ENCODE results near the gene SBNO2.
"Not testable (repeated sequence)": the region's sequence is repeated elsewhere in the genome, so short reads cannot be mapped to it uniquely, and the experiment has no call there.

SBNO2 gene

GRCh38 chr19:1200614-1201013 lies 26.5 kb upstream of the SBNO2 start:
- H3K9ac ChIP-seq (ENCODE audit: low read depth, low read length); H3K27me3 ChIP-seq (ENCODE audit: control insufficient read depth, insufficient read depth, low read length); H3K4me2 ChIP-seq (ENCODE audit: low read length); H3K4me3 ChIP-seq (ENCODE audit: low read length); H3K36me3 ChIP-seq (ENCODE audit: insufficient read depth, low read length); H3K9me3 ChIP-seq (replicated peaks; ENCODE audit: low read length): not testable (repeated sequence)
- peaks cover 11% of the 10 kb centered on the region for H3K4me1 ChIP-seq (ENCODE audit: control insufficient read depth, insufficient read depth, low read length)

GRCh38 chr19:1199531-1199930 lies 25.5 kb upstream of the SBNO2 start:
- Histone ChIP-seq H3K4me2 (ENCODE audit: low read length) (no peak overlapping the region), H3K27me3 (ENCODE audit: control insufficient read depth, insufficient read depth, low read length) (no peaks in the 10 kb centered on the region), H3K4me3 (ENCODE audit: low read length) (no peak overlapping the region), H3K36me3 (ENCODE audit: insufficient read depth, low read length) (no peaks in the 10 kb centered on the region), H3K9me3 (replicated peaks; ENCODE audit: low read length) (no peaks in the 10 kb centered on the region), H3K9ac (ENCODE audit: low read depth, low read length) (no peak overlapping the region), H3K4me1 (ENCODE audit: control insufficient read depth, insufficient read depth, low read length) (peaks cover 6% of the 10 kb centered on the region)

DNA sequence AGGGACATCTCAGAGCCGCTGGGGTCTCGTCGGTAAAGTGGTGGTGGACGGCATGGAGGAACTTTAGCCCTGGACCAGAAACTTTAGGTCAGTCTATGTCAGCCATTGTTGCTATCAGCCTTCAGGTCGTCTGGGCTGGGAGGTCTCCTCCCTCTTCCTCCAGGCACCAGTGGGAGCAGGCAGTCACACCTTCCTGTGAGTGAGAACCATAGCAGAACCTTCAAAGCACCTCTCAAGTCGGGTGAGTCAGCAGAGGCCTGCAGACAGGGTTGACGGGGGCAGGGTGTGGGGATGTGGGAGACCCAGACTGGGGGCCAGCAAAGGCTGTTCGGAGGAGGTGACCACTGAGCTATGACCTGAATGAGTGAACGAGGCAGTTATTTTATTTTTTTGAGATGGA lies 15.4 kb upstream of the SBNO2 start:
- H3K9ac ChIP-seq (ENCODE audit: low read depth, low read length), result no peak overlapping the region
- H3K27me3 ChIP-seq (ENCODE audit: control insufficient read depth, insufficient read depth, low read length), result no peaks in the 10 kb centered on the region
- no peak overlapping the region for H3K4me2 ChIP-seq (ENCODE audit: low read length)
- H3K9me3 ChIP-seq (replicated peaks; ENCODE audit: low read length), result no peaks in the 10 kb centered on the region
- no peak overlapping the region for H3K4me3 ChIP-seq (ENCODE audit: low read length)
- H3K4me1 ChIP-seq (ENCODE audit: control insufficient read depth, insufficient read depth, low read length), result no peaks in the 10 kb centered on the region
- no peaks in the 10 kb centered on the region for H3K36me3 ChIP-seq (ENCODE audit: insufficient read depth, low read length)

DNA sequence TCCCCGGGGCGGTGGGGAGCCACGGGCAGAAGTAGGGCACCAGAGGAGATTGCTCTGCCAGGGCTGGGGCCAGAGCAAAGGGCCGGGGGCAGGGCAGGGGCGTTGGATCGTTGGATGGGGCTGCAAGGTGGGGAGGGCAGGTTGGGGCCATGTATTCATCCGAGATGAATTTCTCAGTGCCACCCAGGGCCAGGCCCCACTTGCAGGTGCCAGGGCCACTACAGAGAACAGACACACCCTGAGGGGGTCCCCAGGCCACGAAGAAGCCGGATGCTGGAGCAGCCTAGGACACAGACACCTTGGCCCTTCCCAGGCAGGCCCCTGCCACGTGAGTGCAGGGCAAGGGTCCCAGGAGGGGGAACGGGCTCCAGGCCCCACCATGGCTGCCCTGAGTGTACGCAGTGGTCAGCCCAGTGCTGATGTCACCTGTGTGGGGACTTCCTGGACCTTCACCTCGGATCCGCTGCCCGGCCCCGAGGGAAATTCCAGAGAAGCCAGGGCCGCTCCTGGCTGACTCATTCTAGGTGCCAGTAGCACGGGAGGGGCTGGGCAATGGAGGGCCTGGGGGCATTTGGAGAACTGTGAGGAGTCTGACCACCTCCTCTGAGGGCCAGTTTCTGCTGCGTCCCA lies 9.6 kb upstream of the SBNO2 start:
- Histone ChIP-seq H3K9ac (ENCODE audit: low read depth, low read length) (no peak overlapping the region), H3K4me1 (ENCODE audit: control insufficient read depth, insufficient read depth, low read length) (peaks cover 10% of the 10 kb centered on the region), H3K4me2 (ENCODE audit: low read length) (no peak overlapping the region), H3K4me3 (ENCODE audit: low read length) (no peak overlapping the region), H3K27me3 (ENCODE audit: control insufficient read depth, insufficient read depth, low read length) (no peaks in the 10 kb centered on the region), H3K9me3 (replicated peaks; ENCODE audit: low read length) (no peaks in the 10 kb centered on the region), H3K36me3 (ENCODE audit: insufficient read depth, low read length) (no peaks in the 10 kb centered on the region)

DNA sequence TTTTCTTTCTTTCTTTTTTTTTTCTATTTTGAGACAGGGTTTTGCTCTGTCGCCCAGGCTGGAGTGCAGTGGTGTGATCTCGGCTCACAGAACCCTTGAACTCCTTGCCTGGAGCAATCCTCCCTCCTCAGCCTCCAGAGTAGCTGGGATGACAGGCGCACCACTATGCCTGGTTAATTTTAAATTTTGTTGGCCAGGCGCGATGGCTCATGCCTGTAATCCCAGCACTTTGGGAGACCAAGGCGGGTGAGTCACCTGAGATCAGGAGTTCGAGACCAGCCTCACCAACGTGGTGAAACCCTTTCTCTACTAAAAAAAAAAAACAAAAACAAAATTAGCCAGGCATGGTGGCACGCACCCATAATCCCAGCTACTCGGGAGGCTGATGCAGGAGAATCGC lies 8.7 kb upstream of the SBNO2 start:
- H3K9me3 ChIP-seq (replicated peaks; ENCODE audit: low read length), result no peaks in the 10 kb centered on the region
- H3K4me3 ChIP-seq (ENCODE audit: low read length), result no peak overlapping the region
- H3K4me2 ChIP-seq (ENCODE audit: low read length), result no peak overlapping the region
- H3K27me3 ChIP-seq (ENCODE audit: control insufficient read depth, insufficient read depth, low read length), result no peaks in the 10 kb centered on the region
- peaks cover 13% of the 10 kb centered on the region for H3K4me1 ChIP-seq (ENCODE audit: control insufficient read depth, insufficient read depth, low read length)
- no peak overlapping the region for H3K9ac ChIP-seq (ENCODE audit: low read depth, low read length)
- no peaks in the 10 kb centered on the region for H3K36me3 ChIP-seq (ENCODE audit: insufficient read depth, low read length)

DNA sequence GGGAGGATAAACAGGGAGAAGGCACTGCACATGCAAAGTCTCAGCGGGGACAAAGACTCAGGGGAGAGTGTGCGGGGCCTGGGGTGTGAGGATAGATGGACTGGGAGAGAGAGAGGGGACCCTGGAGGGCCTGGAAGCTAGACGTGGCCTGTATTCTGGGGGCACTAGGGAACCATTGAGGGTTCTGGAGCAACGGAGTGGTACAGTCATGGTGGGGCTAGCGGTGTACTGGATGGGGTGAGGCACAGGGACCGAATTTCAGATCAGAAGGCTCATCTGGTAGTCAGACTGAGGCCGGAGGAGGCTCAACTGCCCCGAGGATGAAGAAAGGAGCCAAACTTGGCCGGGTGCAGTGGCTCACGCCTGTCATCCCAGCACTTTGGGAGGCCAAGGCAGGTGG lies 8.0 kb upstream of the SBNO2 start:
- no peaks in the 10 kb centered on the region for H3K27me3 ChIP-seq (ENCODE audit: control insufficient read depth, insufficient read depth, low read length)
- H3K4me3 ChIP-seq (ENCODE audit: low read length), result no peak overlapping the region
- H3K4me2 ChIP-seq (ENCODE audit: low read length), result no peak overlapping the region
- H3K4me1 ChIP-seq (ENCODE audit: control insufficient read depth, insufficient read depth, low read length), result peaks cover 20% of the 10 kb centered on the region
- no peaks in the 10 kb centered on the region for H3K9me3 ChIP-seq (replicated peaks; ENCODE audit: low read length)
- H3K36me3 ChIP-seq (ENCODE audit: insufficient read depth, low read length), result no peaks in the 10 kb centered on the region
- H3K9ac ChIP-seq (ENCODE audit: low read depth, low read length), result no peak overlapping the region

- no peaks in the 10 kb centered on the region for H3K9me3 ChIP-seq (replicated peaks; ENCODE audit: low read length)
- H3K4me2 ChIP-seq (ENCODE audit: low read length), result no peak overlapping the region
- no peaks in the 10 kb centered on the region for H3K27me3 ChIP-seq (ENCODE audit: control insufficient read depth, insufficient read depth, low read length)
- no peaks in the 10 kb centered on the region for H3K36me3 ChIP-seq (ENCODE audit: insufficient read depth, low read length)
- H3K4me1 ChIP-seq (ENCODE audit: control insufficient read depth, insufficient read depth, low read length), result peaks cover 24% of the 10 kb centered on the region
- no peak overlapping the region for H3K9ac ChIP-seq (ENCODE audit: low read depth, low read length)
- H3K4me3 ChIP-seq (ENCODE audit: low read length), result no peak overlapping the region
These were observed 7.5 kb upstream of the SBNO2 start for GRCh38 chr19:1181606-1182005.

- no peaks in the 10 kb centered on the region for H3K9me3 ChIP-seq (replicated peaks; ENCODE audit: low read length)
- H3K9ac ChIP-seq (ENCODE audit: low read depth, low read length), result peak overlapping the region; percentile 77
- no peaks in the 10 kb centered on the region for H3K36me3 ChIP-seq (ENCODE audit: insufficient read depth, low read length)
- H3K4me3 ChIP-seq (ENCODE audit: low read length), result peak overlapping the region; percentile 53
- H3K4me1 ChIP-seq (ENCODE audit: control insufficient read depth, insufficient read depth, low read length), result peaks cover 29% of the 10 kb centered on the region
- H3K27me3 ChIP-seq (ENCODE audit: control insufficient read depth, insufficient read depth, low read length), result no peaks in the 10 kb centered on the region
- peak overlapping the region; percentile 78 for H3K4me2 ChIP-seq (ENCODE audit: low read length)
These were observed 3.5 kb upstream of the SBNO2 start for GRCh38 chr19:1177322-1178114.

- Histone ChIP-seq H3K4me3 (ENCODE audit: low read length) (peak overlapping the region; percentile 91), H3K4me2 (ENCODE audit: low read length) (peak overlapping the region; percentile 97), H3K4me1 (ENCODE audit: control insufficient read depth, insufficient read depth, low read length) (peaks cover 53% of the 10 kb centered on the region), H3K9me3 (replicated peaks; ENCODE audit: low read length) (no peaks in the 10 kb centered on the region), H3K27me3 (ENCODE audit: control insufficient read depth, insufficient read depth, low read length) (no peaks in the 10 kb centered on the region), H3K9ac (ENCODE audit: low read depth, low read length) (peak overlapping the region; percentile 94), H3K36me3 (ENCODE audit: insufficient read depth, low read length) (peaks cover 7% of the 10 kb centered on the region)
These were observed 766 bp downstream of the SBNO2 start for GRCh38 chr19:1173159-1173844.

- H3K4me2 ChIP-seq (ENCODE audit: low read length), result peak overlapping the region; percentile 97
- H3K4me1 ChIP-seq (ENCODE audit: control insufficient read depth, insufficient read depth, low read length), result peaks cover 48% of the 10 kb centered on the region
- H3K9me3 ChIP-seq (replicated peaks; ENCODE audit: low read length), result no peaks in the 10 kb centered on the region
- no peaks in the 10 kb centered on the region for H3K27me3 ChIP-seq (ENCODE audit: control insufficient read depth, insufficient read depth, low read length)
- H3K36me3 ChIP-seq (ENCODE audit: insufficient read depth, low read length), result peaks cover 9% of the 10 kb centered on the region
- peak overlapping the region; percentile 91 for H3K4me3 ChIP-seq (ENCODE audit: low read length)
- H3K9ac ChIP-seq (ENCODE audit: low read depth, low read length), result peak overlapping the region; percentile 94
These were observed 1.5 kb downstream of the SBNO2 start for GRCh38 chr19:1172353-1173158.

- Histone ChIP-seq H3K4me2 (ENCODE audit: low read length) (peak overlapping the region; percentile 97), H3K4me3 (ENCODE audit: low read length) (peak overlapping the region; percentile 91), H3K4me1 (ENCODE audit: control insufficient read depth, insufficient read depth, low read length) (peaks cover 41% of the 10 kb centered on the region), H3K9me3 (replicated peaks; ENCODE audit: low read length) (no peaks in the 10 kb centered on the region), H3K27me3 (ENCODE audit: control insufficient read depth, insufficient read depth, low read length) (no peaks in the 10 kb centered on the region), H3K36me3 (ENCODE audit: insufficient read depth, low read length) (peaks cover 16% of the 10 kb centered on the region), H3K9ac (ENCODE audit: low read depth, low read length) (peak overlapping the region; percentile 94)
These were observed 2.2 kb downstream of the SBNO2 start for GRCh38 chr19:1171755-1172352.
